Stimulated activated naive CD4-positive, alpha-beta T cell treated with Interleukin-2 at 50 U/mL for 16 hours (primary cell): ENCODE measurements around the gene RARS1.

Experiments used
- DNase-seq: peaks from one replicate; lab custom pipeline; 2025; lab: John Stamatoyannopoulos, UW

RARS1 gene

DNA sequence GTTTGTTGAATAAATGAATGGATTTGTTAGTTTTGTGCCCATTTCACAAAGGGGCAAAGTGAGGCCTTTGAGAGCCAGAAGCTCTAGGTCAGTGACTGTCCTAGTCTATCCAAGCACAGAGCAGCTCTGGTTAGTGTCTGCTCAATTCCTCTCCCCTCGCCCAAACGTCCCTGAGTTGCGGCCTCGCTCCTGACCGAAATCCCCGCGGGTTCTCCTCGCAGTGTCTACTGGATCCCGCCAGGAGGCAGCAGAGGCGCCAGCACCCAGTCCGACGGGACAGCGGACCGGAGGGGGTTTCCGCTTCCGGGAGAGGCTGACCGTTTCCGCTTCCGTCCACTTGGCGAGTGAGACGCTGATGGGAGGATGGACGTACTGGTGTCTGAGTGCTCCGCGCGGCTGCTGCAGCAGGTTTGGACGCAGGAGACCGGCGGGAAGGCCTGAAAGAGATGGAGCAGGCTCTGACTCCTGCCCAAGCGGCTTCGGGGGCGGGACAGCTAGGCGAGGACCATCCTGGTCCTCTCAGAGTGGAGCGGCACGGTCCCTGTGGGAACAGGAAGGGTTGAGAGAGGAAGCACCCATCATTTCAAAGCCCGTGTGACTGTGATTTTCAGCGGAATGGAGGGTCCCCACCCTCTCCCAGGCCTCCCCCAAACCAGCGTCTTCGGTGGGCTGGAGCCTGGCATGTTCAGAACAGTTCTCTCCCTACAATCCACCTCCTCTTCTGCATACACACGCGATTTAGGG lies at the start of gene RARS1:
Gene RARS1 (plus strand): TSS at position 336 of the 744 bp plus-strand sequence. CDS start 28 bp downstream, at position 364.
- peak; percentile 91 for DNase-seq

DNA sequence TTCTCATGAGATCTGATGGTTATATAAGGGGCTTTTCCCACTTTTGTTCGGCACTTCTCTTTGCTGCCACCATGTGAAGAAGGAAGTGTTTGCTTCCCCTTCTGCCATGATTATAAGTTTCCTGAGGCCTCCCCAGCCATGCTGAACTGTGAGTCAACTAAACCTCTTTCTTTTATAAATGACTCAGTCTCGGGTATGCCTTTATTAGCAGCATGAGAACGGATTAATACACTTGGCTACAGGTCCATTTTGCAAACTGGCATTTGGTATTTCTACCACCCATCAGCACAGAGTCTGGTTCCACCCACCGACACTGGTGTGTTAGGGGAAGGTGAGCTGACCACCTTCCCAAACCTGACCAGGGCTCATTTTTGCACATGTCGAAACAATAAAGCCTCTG lies 47.9 kb upstream of the RARS1 start:
- no peak for DNase-seq

DNA sequence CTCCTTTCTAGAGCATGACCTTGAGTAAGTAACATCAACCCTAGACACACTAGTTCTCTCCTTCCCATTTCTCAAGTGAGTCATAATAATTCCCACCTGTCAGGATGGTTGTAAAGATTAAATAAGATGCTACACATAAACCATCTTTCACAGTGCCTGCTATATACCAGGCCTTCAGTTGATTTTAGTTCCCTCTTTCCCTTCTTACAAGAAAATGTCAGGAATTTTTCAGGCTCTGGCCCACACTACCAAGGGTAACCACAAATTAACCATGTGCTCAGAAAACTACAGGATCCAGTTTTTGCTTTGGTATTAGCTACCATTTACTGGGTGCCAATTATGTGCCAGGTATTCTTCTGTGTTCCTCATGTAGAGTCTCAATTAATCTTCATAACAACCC lies 42.7 kb upstream of the RARS1 start:
- no peak for DNase-seq

DNA sequence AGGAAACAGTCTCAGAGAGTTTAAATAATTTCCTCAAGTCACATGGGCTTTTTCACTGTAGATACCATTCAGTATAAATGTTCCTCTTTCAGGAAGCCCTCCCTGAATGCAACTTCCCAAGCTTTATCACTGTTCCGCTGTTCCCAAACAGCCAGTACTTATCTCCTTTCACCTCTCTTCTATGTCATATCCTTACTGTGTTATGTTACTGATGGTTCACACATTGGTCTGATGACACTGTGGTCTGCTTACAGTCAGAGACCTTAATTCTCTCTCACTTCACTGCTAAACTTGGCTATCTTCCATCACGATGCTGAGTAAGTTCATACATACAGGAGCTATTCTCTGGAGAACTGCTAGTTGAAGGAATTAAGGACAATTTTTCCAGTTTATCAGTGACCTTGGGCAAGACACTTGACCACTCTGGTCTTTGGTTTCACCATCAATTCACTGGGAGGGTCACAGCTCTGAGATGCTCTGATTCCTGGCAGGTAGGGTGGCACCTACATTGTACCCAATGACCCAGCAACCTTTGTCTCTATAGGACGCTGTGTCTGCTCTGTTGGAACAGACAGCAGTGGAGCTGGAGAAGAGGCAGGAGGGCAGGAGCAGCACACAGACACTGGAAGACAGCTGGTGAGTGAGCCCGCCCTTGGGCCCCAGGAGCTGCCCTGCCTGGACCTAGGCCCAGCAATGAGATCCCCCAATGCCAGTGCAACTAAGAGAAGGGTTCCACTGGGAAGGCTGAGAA lies 42.1 kb upstream of the RARS1 start:
- no peak for DNase-seq

DNA sequence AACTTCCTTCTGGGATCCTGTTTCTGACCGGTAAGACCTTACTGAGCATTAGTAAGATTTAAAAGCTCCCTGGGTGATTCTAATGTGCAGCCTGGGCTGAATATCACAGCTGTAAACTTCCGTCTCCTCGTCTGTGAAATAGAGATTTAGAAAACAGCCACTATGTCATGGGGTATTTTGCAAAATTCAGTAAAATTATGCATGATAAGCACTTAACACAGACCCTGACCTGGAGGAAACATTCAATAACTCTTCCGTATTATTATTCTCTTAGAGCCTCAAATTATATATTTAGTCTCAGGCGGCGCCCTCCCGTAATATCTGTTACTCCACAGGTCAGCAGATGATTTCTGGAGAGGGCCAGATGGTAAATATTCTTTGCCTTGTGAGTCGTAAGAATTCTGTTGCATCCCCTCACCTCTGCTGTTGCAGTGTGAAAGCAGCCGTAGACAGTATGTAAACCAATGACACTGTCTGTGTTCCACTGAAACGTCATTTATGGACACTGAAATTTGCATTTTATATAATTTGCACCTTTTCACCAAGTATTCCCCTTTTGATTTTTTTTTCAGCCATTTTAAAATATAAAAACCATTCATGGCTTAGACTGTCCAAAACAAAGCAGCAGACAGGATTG lies 39.2 kb upstream of the RARS1 start:
- no peak for DNase-seq

DNA sequence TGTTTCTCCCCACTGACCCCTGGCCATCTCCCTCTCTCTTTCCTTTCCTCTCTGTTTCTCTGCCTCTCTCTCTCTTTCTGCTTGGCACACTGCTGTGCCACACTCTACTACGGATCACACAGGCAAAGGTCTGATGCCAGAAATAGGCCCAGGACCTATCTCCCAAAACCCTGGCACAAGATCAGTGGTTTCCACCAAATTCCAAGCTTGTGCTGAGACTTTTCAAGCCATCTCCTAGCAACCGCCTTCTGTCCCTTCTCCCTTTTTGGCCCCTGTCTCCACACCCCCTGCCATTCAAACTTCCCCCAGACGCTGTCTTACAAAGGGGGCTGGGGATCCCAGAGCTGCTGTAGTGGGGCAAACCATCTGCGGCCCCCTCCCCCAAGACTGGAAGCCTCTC lies 38.5 kb upstream of the RARS1 start:
- no peak for DNase-seq

DNA sequence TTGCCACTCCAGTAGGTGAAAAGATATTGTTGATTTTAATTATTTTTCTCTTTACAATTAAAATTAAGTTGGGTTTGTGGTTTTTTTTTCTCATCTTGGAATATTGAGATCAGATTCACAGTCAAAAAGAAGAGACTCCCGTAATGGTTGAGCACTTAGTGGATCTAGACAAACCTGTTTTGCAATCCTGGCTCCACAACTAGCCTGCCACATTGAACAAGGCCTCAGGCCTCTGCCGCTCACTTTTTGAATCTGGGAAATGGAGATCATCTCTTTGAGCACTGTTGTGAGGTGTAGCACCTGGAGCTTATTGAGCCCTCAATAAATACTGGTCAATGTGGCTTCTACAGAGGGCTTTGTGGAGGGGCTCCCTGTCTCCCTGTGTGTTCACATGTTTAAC lies 37.1 kb upstream of the RARS1 start:
- no peak for DNase-seq

DNA sequence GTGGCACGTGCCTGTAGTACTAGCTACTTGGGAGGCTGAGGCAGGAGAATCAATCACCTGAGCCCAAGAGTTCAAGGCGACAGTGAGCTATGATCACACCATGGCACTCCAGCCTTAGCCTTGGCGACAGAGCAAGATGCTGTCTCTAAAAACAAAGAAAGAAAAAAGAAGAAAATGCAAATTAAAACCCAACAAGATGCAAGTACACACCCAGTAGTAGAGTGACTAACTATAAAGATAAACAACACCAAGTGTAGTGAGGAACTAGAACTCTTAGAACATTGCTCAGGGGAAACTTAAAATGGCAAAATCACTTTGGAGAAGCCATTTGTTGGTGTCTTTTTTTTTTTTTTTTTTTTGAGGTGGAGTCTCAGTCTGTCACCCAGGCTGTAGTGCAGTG lies 34.7 kb upstream of the RARS1 start:
- no peak for DNase-seq

DNA sequence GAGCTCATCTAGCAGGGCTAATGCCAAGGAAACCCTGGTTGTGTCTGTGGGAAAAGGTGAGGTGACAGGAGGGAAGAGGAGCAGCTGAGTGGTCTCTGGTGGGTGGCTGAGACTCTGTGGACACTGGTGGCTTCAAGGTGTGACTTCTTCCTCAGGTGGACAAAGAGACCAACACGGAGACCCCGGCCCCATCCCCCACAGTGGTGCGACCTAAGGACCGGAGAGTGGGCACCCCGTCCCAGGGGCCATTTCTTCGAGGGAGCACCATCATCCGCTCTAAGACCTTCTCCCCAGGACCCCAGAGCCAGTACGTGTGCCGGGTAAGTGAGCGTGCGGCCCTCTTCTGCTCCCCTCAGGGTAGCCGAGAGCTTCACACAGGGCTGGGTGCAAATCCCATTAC lies 31.1 kb upstream of the RARS1 start:
- no peak for DNase-seq

DNA sequence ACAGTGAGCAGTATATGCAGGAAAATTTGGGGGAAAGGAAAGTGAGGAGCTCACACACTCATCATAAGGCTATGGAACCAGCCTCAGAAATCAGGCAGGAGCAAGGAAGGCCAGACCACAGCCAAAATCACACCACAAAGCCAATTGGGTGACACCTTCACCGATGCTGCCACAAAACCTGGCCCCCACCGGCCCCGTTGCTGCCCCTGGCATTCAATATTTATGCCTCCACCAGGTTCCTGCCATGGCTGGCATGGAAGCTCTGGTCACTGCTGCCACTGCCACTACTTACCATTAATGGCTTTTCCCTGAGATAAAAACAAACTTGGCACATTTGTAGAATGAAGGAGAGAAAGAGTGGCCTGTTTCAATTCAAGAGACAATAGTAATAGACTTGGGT lies 28.7 kb upstream of the RARS1 start:
- no peak for DNase-seq

DNA sequence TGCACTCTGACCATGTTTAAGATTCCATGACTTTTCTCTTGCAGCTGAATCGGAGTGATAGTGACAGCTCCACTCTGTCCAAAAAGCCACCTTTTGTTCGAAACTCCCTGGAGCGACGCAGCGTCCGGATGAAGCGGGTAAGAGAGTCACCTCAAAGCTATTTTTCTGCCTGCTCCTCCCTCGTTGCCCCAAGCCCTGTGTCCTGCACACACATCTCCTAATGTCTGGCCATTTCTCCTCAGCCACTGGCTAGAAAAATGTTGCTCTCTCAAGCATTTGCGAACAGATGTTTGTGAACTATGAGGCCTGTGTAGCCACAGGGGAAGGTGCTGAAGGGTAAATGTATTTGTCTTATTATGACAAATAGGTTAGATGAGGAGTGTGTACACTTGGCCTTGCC lies 25.7 kb upstream of the RARS1 start:
- DNase-seq, result no peak

DNA sequence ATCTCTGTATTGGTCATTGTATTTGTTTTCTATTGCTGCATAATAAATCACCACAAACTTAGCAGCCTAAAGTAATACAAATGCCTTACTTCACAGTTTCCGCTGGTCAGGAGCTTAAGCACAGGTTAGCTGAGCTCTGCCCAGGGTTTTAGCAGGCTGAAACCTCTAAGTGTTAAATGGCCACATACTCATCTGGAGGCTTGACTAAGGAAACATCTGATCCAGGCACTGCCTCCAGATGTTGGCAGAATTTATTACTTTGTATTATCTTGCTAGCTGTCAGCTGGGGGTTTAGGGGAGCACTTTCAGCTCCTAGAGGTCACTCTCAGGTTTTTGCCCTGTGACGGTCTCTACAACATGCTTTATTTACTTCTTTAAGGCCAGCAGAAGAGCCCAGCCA lies 23.2 kb upstream of the RARS1 start:
- DNase-seq, result no peak

DNA sequence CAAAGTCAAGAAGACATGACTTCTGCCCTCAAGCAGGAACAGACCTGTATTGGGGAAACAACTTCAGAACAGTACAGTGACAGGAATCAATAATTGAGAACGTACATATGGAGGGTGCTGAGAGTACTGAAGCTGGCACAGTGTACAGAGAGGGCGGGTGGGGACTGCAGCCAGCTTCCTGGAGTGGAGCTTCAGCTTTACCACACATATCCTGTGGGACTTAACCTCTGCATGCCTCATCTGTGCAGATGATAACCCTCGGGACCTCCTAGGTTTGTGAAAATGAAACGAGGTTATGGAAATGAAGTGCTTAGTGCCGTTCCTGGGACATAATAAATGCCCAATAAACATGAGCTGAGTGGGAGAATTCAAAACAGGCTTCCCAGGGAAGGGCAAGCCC lies 22.1 kb upstream of the RARS1 start:
- no peak for DNase-seq

DNA sequence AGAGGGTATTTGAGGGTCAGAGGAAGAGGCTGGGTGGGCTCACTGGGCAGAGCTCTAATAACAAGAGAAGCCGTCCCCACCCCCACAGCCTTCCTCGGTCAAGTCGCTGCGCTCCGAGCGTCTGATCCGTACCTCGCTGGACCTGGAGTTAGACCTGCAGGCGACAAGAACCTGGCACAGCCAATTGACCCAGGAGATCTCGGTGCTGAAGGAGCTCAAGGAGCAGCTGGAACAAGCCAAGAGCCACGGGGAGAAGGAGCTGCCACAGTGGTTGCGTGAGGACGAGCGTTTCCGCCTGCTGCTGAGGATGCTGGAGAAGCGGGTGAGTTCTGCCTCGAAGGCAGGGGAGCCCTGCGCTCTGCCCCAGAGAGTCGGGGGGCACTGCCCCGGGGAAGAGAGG lies 21.6 kb upstream of the RARS1 start:
- DNase-seq, result no peak

DNA sequence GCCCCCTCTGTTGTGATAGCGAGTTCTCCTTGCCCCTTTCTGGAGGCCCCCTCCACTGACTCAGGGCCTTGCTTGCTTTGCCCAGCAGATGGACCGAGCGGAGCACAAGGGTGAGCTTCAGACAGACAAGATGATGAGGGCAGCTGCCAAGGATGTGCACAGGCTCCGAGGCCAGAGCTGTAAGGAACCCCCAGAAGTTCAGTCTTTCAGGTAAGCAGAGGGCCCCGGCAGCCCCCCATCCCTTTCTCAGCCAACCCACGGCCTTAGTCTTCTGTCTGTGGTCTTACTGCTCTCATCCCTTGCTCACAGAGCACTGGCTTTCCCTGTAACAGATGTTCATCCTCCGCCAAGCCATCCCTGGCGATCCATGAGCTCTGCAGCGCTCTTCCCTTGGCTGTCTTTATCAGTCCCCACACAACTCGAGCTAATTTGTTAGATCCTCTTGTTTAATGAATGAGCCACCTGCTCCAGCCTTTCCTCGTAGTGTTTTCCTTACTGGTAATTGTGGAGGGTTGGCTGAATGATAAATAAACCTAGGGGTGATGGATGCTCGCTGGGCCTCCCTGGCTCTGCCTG lies 18.4 kb upstream of the RARS1 start:
- DNase-seq, result no peak

DNA sequence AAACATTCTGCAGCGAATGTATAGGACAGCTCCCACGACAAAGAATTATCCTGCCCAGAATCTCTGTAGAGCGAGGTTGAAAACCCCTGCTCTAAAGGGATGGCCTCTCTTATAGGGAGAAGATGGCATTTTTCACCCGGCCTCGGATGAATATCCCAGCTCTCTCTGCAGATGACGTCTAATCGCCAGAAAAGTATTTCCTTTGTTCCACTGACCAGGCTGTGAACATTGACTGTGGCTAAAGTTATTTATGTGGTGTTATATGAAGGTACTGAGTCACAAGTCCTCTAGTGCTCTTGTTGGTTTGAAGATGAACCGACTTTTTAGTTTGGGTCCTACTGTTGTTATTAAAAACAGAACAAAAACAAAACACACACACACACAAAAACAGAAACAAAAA lies 17.4 kb upstream of the RARS1 start:
- DNase-seq, result no peak

DNA sequence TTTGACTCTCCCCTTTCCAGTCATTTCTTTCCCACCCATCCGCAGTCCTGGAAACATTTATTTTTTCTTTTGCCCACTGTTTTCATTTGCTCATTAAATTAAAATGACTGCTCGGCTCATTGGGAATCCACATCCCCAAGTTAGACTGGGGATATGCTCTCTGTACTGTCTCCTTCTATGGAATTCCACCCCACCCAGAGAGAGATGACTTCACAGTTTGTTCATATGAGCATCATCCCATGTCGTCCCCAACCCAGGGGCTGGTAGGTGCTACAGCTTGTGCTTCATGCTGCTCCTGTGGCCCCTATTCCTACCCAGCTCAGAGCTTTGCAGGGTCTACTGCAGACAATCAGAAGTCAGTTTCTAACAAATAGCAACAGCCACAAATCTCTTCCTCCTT lies 16.5 kb upstream of the RARS1 start:
- no peak for DNase-seq

DNA sequence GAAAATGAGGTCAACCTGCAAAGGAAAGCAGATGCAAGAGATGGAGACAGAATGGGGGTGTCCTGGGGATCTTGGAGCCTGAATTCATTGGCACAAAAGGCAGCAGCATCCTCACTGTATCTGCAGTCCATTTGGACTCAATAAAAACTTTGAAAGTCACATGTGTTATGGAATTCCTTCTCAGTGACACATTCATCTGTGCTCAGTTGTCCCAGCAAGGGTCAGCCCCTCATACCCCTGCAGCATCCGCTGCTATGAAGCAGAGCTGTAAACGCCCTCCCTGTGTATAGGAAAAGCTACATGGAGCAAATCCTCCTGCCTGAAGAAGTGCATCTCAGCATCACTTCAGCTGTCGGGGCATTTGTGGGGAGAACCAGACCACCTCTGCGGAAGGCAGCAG lies 14.5 kb upstream of the RARS1 start:
- DNase-seq, result no peak

DNA sequence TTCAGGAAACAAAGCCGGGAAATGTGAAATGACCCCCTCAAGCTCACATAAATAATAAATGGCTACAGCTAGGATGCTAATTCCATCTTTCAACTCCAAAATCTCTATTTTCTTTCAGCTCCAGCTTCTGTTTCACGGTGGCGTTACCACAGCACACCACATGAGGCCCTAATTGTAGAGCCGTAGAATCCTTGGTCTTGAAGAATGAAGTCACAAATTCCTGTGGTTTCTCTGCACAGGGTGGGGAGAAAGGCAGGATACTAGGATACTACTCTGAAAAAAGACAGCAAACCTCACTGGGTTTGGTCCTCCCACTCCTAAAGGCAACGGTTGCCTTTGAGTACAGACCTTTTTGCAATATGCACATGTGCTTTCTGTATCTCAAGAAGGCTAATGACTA lies 13.9 kb upstream of the RARS1 start:
- no peak for DNase-seq

DNA sequence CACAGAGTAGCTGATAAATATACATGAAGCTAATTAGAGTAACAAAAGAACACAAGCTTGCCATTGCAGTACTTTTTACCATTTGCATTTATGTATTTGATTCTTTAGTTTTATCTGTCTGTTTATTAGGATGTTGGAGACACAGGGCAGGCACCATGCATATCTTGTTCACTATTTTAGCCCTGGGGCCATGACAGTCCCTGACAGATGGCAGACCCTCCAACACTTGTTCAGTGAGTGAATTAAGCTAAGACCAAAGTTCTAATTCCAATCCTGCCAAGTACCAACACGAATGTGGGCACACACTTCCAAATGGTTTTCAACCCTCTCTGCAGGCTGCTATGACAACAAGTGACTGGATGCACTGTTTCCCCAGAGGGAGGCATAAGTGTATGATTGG lies 12.0 kb upstream of the RARS1 start:
- no peak for DNase-seq

DNA sequence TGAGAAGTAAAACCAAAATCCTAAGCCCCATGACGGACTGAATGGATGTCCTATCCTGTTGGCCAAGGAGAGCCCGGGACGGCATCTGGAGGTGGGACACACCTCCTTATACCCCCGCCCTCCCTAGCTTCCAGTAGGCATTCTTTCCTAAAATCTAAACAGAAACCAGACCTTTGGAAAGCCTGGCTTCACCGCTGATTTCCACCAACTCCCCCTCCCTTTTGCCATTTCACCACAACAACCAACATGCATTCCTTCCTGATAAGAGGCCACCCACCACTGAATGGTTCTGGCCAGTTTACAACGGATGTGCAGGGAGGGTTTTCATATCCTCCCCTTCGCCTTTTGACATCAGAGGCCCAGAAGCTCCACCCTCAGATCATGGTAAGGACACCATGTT lies 9.2 kb upstream of the RARS1 start:
- no peak for DNase-seq

DNA sequence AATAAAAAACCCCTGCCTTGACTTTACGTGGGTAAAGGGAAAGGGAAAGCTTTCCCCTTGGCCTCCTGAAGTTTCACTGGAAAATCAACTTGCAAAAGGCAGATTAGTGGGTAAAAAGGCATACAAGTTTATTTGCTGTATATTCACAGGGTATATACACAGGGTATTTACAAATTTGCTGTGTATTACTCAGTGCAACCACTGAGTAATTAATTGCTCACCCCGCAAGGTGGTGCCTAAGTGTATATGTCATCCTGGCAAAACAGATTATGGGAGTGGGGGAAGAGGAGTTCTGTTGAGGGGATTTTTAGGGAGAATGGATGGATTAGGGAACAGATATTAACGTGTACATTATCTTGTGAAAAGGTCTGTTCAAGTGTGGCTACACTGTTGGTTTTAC lies 7.1 kb upstream of the RARS1 start:
- no peak for DNase-seq

DNA sequence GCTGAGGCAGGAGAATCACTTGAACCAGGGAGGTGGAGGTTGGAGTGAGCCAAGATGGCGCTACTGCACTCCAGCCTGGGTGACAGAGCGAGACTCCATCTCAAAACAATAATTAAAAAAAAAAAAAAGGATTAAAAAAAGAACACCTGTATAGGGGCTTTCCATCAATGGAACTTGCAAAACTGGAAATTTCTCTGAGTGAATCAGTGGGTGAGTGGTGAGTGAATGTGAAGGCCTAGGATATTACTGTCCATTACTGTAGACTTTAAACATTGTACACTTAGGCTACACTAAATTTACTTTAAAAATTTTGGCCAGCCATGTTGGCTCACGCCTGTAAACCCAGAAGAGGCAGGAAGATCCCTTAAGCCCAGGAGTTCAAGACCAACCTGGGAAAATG lies 5.7 kb upstream of the RARS1 start:
- no peak for DNase-seq
